Body of pancreas (tissue), 4 donors: ENCODE measurements around the gene NAT9. TPM values are rescaled to one million over a fixed set of nuclear protein-coding genes. Genes with fewer than 3 reads are reported as not detected.
A peak's percentile ranks its signal among the peaks of the same experiment; 100 is the strongest.

Experiments
- ATAC-seq: fragments of 150-250 bp; one replicate; pipeline ENCODE4 v1.9.1; 2016
- DNase-seq, 4 donors: peaks; one replicate each; pipeline ENCODE4 v3.0.0-alpha.2; 2019
- H3K27ac ChIP-seq, 4 donors: fragments of 200-600 bp; sonication (generic); 1 replicate in 3 of 4; 2 replicates in 1 of 4; pipeline versions ENCODE4 v1.5.1 to v1.6.1; 2016 to 2019; ENCODE audit warnings: mild to moderate bottlenecking in 1 of 4, mixed read lengths in 1 of 4, moderate library complexity in 1 of 4
- H3K27me3 ChIP-seq, 2 donors: fragments of 200-600 bp; sonication (generic); one replicate each; pipeline ENCODE4 v1.6.0; 2016; ENCODE audit warnings: mild to moderate bottlenecking in 1 of 2
- H3K36me3 ChIP-seq, 2 donors: fragments of 200-600 bp; sonication (generic); replicated peaks in 1 of 2; 2 replicates each; pipeline ENCODE4 v1.5.1; 2016; ENCODE audit warnings: low read depth in 2 of 2; ENCODE audit not compliant: insufficient read depth in 1 of 2
- H3K4me1 ChIP-seq: fragments of 200-600 bp; sonication (generic); one replicate; pipeline ENCODE4 v1.6.0; 2016
- H3K4me3 ChIP-seq, 2 donors: fragments of 200-600 bp; sonication (generic); 1 replicate in 1 of 2; 2 replicates in 1 of 2; pipeline ENCODE4 v1.5.1; 2016 to 2019
- H3K9me3 ChIP-seq, 3 donors: fragments of 200-600 bp; sonication (generic); 1 replicate in 2 of 3; 2 replicates in 1 of 3; pipeline ENCODE4 v1.5.1; 2016
- CTCF ChIP-seq, 7 experiments: fragments of 450-650 bp in 4 of 7; fragments of 200-600 bp in 3 of 7; sonication (generic) in 3 of 7; IDR thresholded peaks; one replicate each; pipeline ENCODE4 v1.5.1; 2016 to 2019; ENCODE audit warnings: antibody characterized with exemption in 7 of 7
- POLR2A ChIP-seq, 3 donors: fragments of 450-650 bp; IDR thresholded peaks; one replicate each; pipeline ENCODE4 v1.6.1; 2016; ENCODE audit warnings: antibody characterized with exemption in 3 of 3, mild to moderate bottlenecking in 2 of 3
- WGBS, 2 donors: methylation state at CpG; one replicate each; pipeline ENCODE4 v1.1.5; 2017; 5-methylcytosine and 5-hydroxymethylcytosine counted together
- intact Hi-C: fragments of 100-400 bp; cut with DNase I; formaldehyde crosslinking; loops from one replicate; pipeline ENCODE4 v1.15.1; 2023
- total RNA-seq, 2 donors: library from RNA; depleted of rRNA; stranded (reverse); fragments of >200 nt; gene quantifications; one replicate each; pipeline ENCODE4 v1.1.0, GENCODE V29; 2016

Gene NAT9
- total RNA-seq, 2 donors from 2014 or later: 21.8 to 23.3 TPM

- DNase-seq (no peak), ATAC-seq (no peak)
- peaks cover 31% of the 10 kb centered on the region for H3K4me1 ChIP-seq
- H3K27me3 ChIP-seq: no peaks in the 10 kb centered on the region
- no peak overlapping the region for H3K27ac ChIP-seq
- no peak overlapping the region for H3K4me3 ChIP-seq
- no peaks in the 10 kb centered on the region for H3K9me3 ChIP-seq
- no peak for TF ChIP-seq POLR2A (IDR thresholded peaks at IDR 0.05)
- no peak for TF ChIP-seq CTCF (IDR thresholded peaks at IDR 0.05)
- no peaks in the 10 kb centered on the region for H3K36me3 ChIP-seq
- intact Hi-C loops: loop anchor here (5.0 kb wide), 1 partner anchor 37 kb away; no protein-coding TSS in a partner anchor
- WGBS, 2 donors: 47 to 60% methylated on average over 5 of the region's 5 CpGs
Observed at GRCh38 chr17:74778960-74779359, 2.8 kb upstream of the NAT9 start.

- H3K27me3 ChIP-seq: no peaks in the 10 kb centered on the region
- no peaks in the 10 kb centered on the region for H3K36me3 ChIP-seq
- no peak for ATAC-seq
- no peak for DNase-seq
- TF ChIP-seq CTCF (IDR thresholded peaks at IDR 0.05): no peak
- TF ChIP-seq POLR2A (IDR thresholded peaks at IDR 0.05): no peak
- peaks cover 31% of the 10 kb centered on the region for H3K4me1 ChIP-seq
- WGBS, 2 donors: 77 to 95% methylated on average over 6 of the region's 6 CpGs
- no peaks in the 10 kb centered on the region for H3K9me3 ChIP-seq
- no peak overlapping the region for H3K4me3 ChIP-seq
- intact Hi-C loops: loop anchor here (5.0 kb wide), 1 partner anchor 36 kb away; no protein-coding TSS in a partner anchor
- no peak overlapping the region for H3K27ac ChIP-seq
Observed at GRCh38 chr17:74777901-74778515, 1.9 kb upstream of the NAT9 start.

GRCh38 chr17:74776990-74777389, 845 bp upstream of the NAT9 start:
- Histone ChIP-seq H3K27ac (peak overlapping the region in 1 of 4 donors; percentile 52), H3K4me1 (peaks cover 31% of the 10 kb centered on the region), H3K4me3 (peak overlapping the region; percentile 82 to 92), H3K9me3 (no peaks in the 10 kb centered on the region), H3K36me3 (peaks cover 0 to 6% of the 10 kb centered on the region in 2 donors), H3K27me3 (no peaks in the 10 kb centered on the region)
- TF ChIP-seq POLR2A (IDR thresholded peaks at IDR 0.05): no peak
- no peak for TF ChIP-seq CTCF (IDR thresholded peaks at IDR 0.05)
- ATAC-seq (no peak), DNase-seq (no peak)
- intact Hi-C loops: loop anchor here (5.0 kb wide), 1 partner anchor 35 kb away; no protein-coding TSS in a partner anchor
- WGBS, 2 donors: 8 to 29% methylated on average over 10 of the region's 10 CpGs

GRCh38 chr17:74775409-74776043, 619 bp downstream of the NAT9 start:
- H3K4me3 ChIP-seq: peak overlapping the region; percentile 82 to 92
- 28 to 31% methylated on average over 11 to 12 of the region's 12 CpGs for WGBS, 2 donors
- no peak for ATAC-seq

More at GRCh38 chr17:74775409-74776043, 619 bp downstream of the NAT9 start:
- no peaks in the 10 kb centered on the region for H3K9me3 ChIP-seq
- intact Hi-C loops: loop anchor here (5.0 kb wide), 1 partner anchor 33 kb away; no protein-coding TSS in a partner anchor
- H3K27ac ChIP-seq: peak overlapping the region; percentile 26 to 73 (median 61)
- no peaks in the 10 kb centered on the region for H3K27me3 ChIP-seq
- TF ChIP-seq CTCF (IDR thresholded peaks at IDR 0.05) (no peak), POLR2A (IDR thresholded peaks at IDR 0.05) (no peak)
- H3K4me1 ChIP-seq: peaks cover 36% of the 10 kb centered on the region
- H3K36me3 ChIP-seq: peaks cover 0 to 6% of the 10 kb centered on the region in 2 donors
- DNase-seq: no peak
